SKM-1 treated with dmso at 0.1 percent for 144 hours (cell line): Measurements from ENCODE around the gene BLNK.
"Not testable (repeated sequence)": the region's sequence is repeated elsewhere in the genome, so short reads cannot be mapped to it uniquely, and the experiment has no call there.

Source experiments
- DNase-seq: peaks from one replicate; lab custom pipeline; 2025; ENCODE audit not compliant: unreplicated experiment; lab: John Stamatoyannopoulos, UW

The BLNK gene

GRCh38 chr10:96230527-96230926 is 40.8 kb downstream of the BLNK start:
- DNase-seq = no peak

- peak; percentile 48 for DNase-seq
These were observed 41.8 kb downstream of the BLNK start for GRCh38 chr10:96229568-96230030.

GRCh38 chr10:96228408-96228994 is 42.9 kb downstream of the BLNK start:
- no peak for DNase-seq

- no peak for DNase-seq
These were observed 44.2 kb downstream of the BLNK start for GRCh38 chr10:96227206-96227605.

GRCh38 chr10:96225119-96225518 is 46.2 kb downstream of the BLNK start:
- no peak for DNase-seq

GRCh38 chr10:96222908-96223307 is 48.5 kb downstream of the BLNK start:
- DNase-seq = no peak

- DNase-seq = no peak
These were observed 48.9 kb downstream of the BLNK start for GRCh38 chr10:96222441-96222840.

GRCh38 chr10:96218826-96219225 is 52.5 kb downstream of the BLNK start:
- no peak for DNase-seq

- no peak for DNase-seq
These were observed 53.7 kb downstream of the BLNK start for GRCh38 chr10:96217711-96218110.

- DNase-seq = no peak
These were observed 54.6 kb downstream of the BLNK start for GRCh38 chr10:96216775-96217174.

GRCh38 chr10:96212911-96213310 is 58.5 kb downstream of the BLNK start:
- DNase-seq = no peak

- no peak for DNase-seq
These were observed 59.6 kb downstream of the BLNK start for GRCh38 chr10:96211764-96212163.

- DNase-seq = no peak
These were observed 62.4 kb downstream of the BLNK start for GRCh38 chr10:96208946-96209345.

GRCh38 chr10:96208271-96208670 is 63.1 kb downstream of the BLNK start:
- DNase-seq = no peak

- DNase-seq = no peak
These were observed 65.8 kb downstream of the BLNK start for GRCh38 chr10:96205580-96205979.

GRCh38 chr10:96201525-96201924 is 69.8 kb downstream of the BLNK start:
- no peak for DNase-seq

GRCh38 chr10:96189505-96189904 is 81.9 kb downstream of the BLNK start:
- DNase-seq = not testable (repeated sequence)

GRCh38 chr10:96188916-96189315 is 82.5 kb downstream of the BLNK start:
- no peak for DNase-seq

GRCh38 chr10:96188421-96188820 is 82.9 kb downstream of the BLNK start:
- DNase-seq = no peak

GRCh38 chr10:96176985-96177384 is 94.4 kb downstream of the BLNK start:
- peak; percentile 5 for DNase-seq

GRCh38 chr10:96172666-96173065 is 98.7 kb downstream of the BLNK start:
- DNase-seq = no peak

GRCh38 chr10:96170230-96170629 is 101.1 kb downstream of the BLNK start:
- no peak for DNase-seq

GRCh38 chr10:96168546-96168945 is 102.8 kb downstream of the BLNK start:
- no peak for DNase-seq
